IMR-90 (cell line): Measurements from ENCODE around the gene FALEC. TPM values are rescaled to one million over a fixed set of nuclear protein-coding genes. Genes with fewer than 3 reads are reported as not detected.

Experiments used
- ATAC-seq: fragments of 200-7000 bp; cut with Tn5 transposase; 2 replicates; pipeline ENCODE4 v1.9.1; 2020; ENCODE audit warnings: low read depth, mild to moderate bottlenecking, moderate library complexity
- BruUV-seq: library from RNA; stranded (reverse); fragments of 400-500 nt; replicated peaks from 2 replicates; lab custom pipeline; 2021; lab: Mats Ljungman, UMichigan
- CTCF ChIA-PET: fragments of 300-600 bp; formaldehyde crosslinking; extraction: SDS; loops from one replicate; lab custom pipeline; 2021; ENCODE audit warnings: antibody characterized with exemption; lab: Yijun Ruan, JAX
- POLR2A ChIA-PET: fragments of 300-600 bp; sonication (Branson Sonifier 250); formaldehyde crosslinking; loops from one replicate; lab custom pipeline; 2022; ENCODE audit warnings: antibody characterized with exemption; ENCODE audit not compliant: unreplicated experiment; lab: Charles Lee
- DNase-seq: peaks from one replicate; pipeline ENCODE4 v3.0.0; 2013
- H2AFZ ChIP-seq: replicated peaks from 2 replicates; pipeline ENCODE3; 2013; ENCODE audit warnings: low read length, mild to moderate bottlenecking; ENCODE audit not compliant: poor library complexity
- H2AK5ac ChIP-seq: 2 replicates; pipeline ENCODE4 v1.6.1; 2013; ENCODE audit warnings: low read depth, low read length, inconsistent platforms
- H2AK9ac ChIP-seq: replicated peaks from 2 replicates; pipeline ENCODE3; 2013; ENCODE audit warnings: mild to moderate bottlenecking, low read depth, low read length, moderate library complexity; ENCODE audit not compliant: poor library complexity
- H2BK120ac ChIP-seq: 2 replicates; pipeline ENCODE4 v1.6.1; 2013; ENCODE audit warnings: low read depth, low read length, inconsistent platforms
- H2BK15ac ChIP-seq: 3 replicates; pipeline ENCODE4 v1.6.1; 2013; ENCODE audit warnings: low read depth, low read length, inconsistent platforms
- H2BK20ac ChIP-seq: 2 replicates; pipeline ENCODE4 v1.6.1; 2013; ENCODE audit warnings: low read depth, mild to moderate bottlenecking, inconsistent platforms, low read length, moderate library complexity
- H2BK5ac ChIP-seq: 2 replicates; pipeline ENCODE4 v1.6.1; 2013; ENCODE audit warnings: mild to moderate bottlenecking, low read depth, low read length, inconsistent platforms; ENCODE audit not compliant: poor library complexity, severe bottlenecking
- H3K14ac ChIP-seq: replicated peaks from 2 replicates; pipeline ENCODE4 v1.6.1; 2013; ENCODE audit warnings: low read depth, low read length, inconsistent platforms
- H3K18ac ChIP-seq: 2 replicates; pipeline ENCODE4 v1.6.1; 2013; ENCODE audit warnings: low read depth, low read length, control low read depth
- H3K23ac ChIP-seq: 2 replicates; pipeline ENCODE4 v1.6.1; 2013; ENCODE audit warnings: low read depth, low read length, inconsistent platforms
- H3K27ac ChIP-seq: 2 replicates; pipeline ENCODE4 v1.5.1; 2013; ENCODE audit warnings: mild to moderate bottlenecking, control low read depth, low read length; ENCODE audit not compliant: insufficient read depth
- H3K27me3 ChIP-seq: 2 replicates; pipeline ENCODE4 v1.6.1; 2013; ENCODE audit warnings: low read length; ENCODE audit not compliant: control insufficient read depth, insufficient read depth
- H3K36me3 ChIP-seq: 2 replicates; pipeline ENCODE4 v1.6.1; 2013; ENCODE audit warnings: low read length, mixed read lengths; ENCODE audit not compliant: control insufficient read depth, insufficient read depth
- H3K4ac ChIP-seq: 2 replicates; pipeline ENCODE4 v1.6.1; 2013; ENCODE audit warnings: low read depth, low read length, inconsistent platforms
- H3K4me1 ChIP-seq: 2 replicates; pipeline ENCODE4 v1.6.1; 2013; ENCODE audit warnings: low read length, mixed read lengths; ENCODE audit not compliant: control insufficient read depth, insufficient read depth
- H3K4me2 ChIP-seq: 2 replicates; pipeline ENCODE4 v1.6.1; 2013; ENCODE audit warnings: low read depth, mild to moderate bottlenecking, control low read depth, low read length, moderate library complexity
- H3K4me3 ChIP-seq: 2 replicates; pipeline ENCODE4 v1.5.1; 2013; ENCODE audit warnings: low read depth, mild to moderate bottlenecking, control low read depth, low read length, moderate library complexity; ENCODE audit not compliant: insufficient read depth
- H3K56ac ChIP-seq: 2 replicates; pipeline ENCODE4 v1.6.1; 2013; ENCODE audit warnings: low read length, inconsistent platforms; ENCODE audit not compliant: insufficient read depth; ENCODE audit errors: extremely low read depth
- H3K79me1 ChIP-seq, 2 experiments: 2 replicates each; pipeline ENCODE4 v1.6.1; 2013; ENCODE audit warnings: low read length in 2 of 2, inconsistent platforms in 1 of 2, low read depth in 1 of 2
- H3K9ac ChIP-seq: 2 replicates; pipeline ENCODE4 v1.6.1; 2013; ENCODE audit warnings: low read depth, low read length, control low read depth
- H3K9me1 ChIP-seq: 2 replicates; pipeline ENCODE4 v1.6.1; 2013; ENCODE audit warnings: low read length, inconsistent platforms; ENCODE audit not compliant: insufficient read depth
- H3K9me3 ChIP-seq: 2 replicates; pipeline ENCODE4 v1.6.1; 2013; ENCODE audit warnings: low read length; ENCODE audit not compliant: control insufficient read depth, insufficient read depth
- H4K20me1 ChIP-seq: 2 replicates; pipeline ENCODE4 v1.6.1; 2013; ENCODE audit warnings: low read length, inconsistent platforms; ENCODE audit not compliant: insufficient read depth
- H4K5ac ChIP-seq: 2 replicates; pipeline ENCODE4 v1.6.1; 2013; ENCODE audit warnings: mild to moderate bottlenecking, low read depth, low read length, control low read depth
- H4K8ac ChIP-seq, 2 experiments: 2 replicates each; pipeline ENCODE4 v1.6.1; 2013; ENCODE audit warnings: low read depth in 2 of 2, low read length in 2 of 2, control low read depth in 1 of 2, inconsistent platforms in 1 of 2
- H4K91ac ChIP-seq: 2 replicates; pipeline ENCODE4 v1.6.1; 2013; ENCODE audit warnings: low read depth, low read length, inconsistent platforms; ENCODE audit not compliant: insufficient read depth
- BHLHE40 ChIP-seq: fragments of 150-350 bp; IDR thresholded peaks from 2 replicates; pipeline ENCODE4 v1.6.1; 2016; ENCODE audit warnings: mild to moderate bottlenecking, low read depth, low read length
- CEBPB ChIP-seq: IDR thresholded peaks from 2 replicates; pipeline ENCODE4 v1.6.1; 2012; ENCODE audit warnings: low read depth, low read length, improper control_type of control experiment
- CHD1 ChIP-seq: IDR thresholded peaks from 2 replicates; pipeline ENCODE4 v1.6.1; 2012; ENCODE audit warnings: low read depth, low read length, improper control_type of control experiment
- ELK1 ChIP-seq: fragments of 150-350 bp; IDR thresholded peaks from 2 replicates; pipeline ENCODE4 v1.6.1; 2016; ENCODE audit warnings: low read depth, mild to moderate bottlenecking, low read length, moderate library complexity, borderline replicate concordance
- FOS ChIP-seq: fragments of 150-350 bp; IDR thresholded peaks from 2 replicates; pipeline ENCODE4 v1.6.1; 2016; ENCODE audit warnings: low read depth, low read length
- MAZ ChIP-seq: IDR thresholded peaks from 2 replicates; pipeline ENCODE4 v1.6.1; 2012; ENCODE audit warnings: low read depth, mild to moderate bottlenecking, low read length, improper control_type of control experiment, moderate library complexity, borderline replicate concordance
- POLR2A ChIP-seq: IDR thresholded peaks from 2 replicates; pipeline ENCODE4 v1.6.1; 2012; ENCODE audit warnings: mild to moderate bottlenecking, low read depth, low read length
- SMC3 ChIP-seq: fragments of 150-350 bp; IDR thresholded peaks from 2 replicates; pipeline ENCODE4 v1.6.1; 2016; ENCODE audit warnings: low read depth, mild to moderate bottlenecking, antibody characterized with exemption, low read length, moderate library complexity
- USF2 ChIP-seq: fragments of 150-350 bp; IDR thresholded peaks from 2 replicates; pipeline ENCODE4 v1.6.1; 2017; ENCODE audit warnings: mild to moderate bottlenecking, antibody characterized with exemption, low read length, low read depth
- WGBS, 2 experiments: methylation state at CpG; one replicate each; pipeline versions ENCODE4 v1.1.5 to v1.1.7; 2013; ENCODE audit warnings: missing lambda C conversion rate in 2 of 2; ENCODE audit not compliant: insufficient read length in 1 of 2; ENCODE audit errors: extremely low coverage in 2 of 2; 5-methylcytosine and 5-hydroxymethylcytosine counted together
- dilution Hi-C: fragments of 300-500 bp; cut with HindIII; formaldehyde crosslinking; loops from one replicate; pipeline ENCODE4 v1.14.3; 2018; ENCODE audit warnings: low sequenced_read_pairs; ENCODE audit not compliant: unreplicated experiment
- in situ Hi-C: fragments of 300-500 bp; cut with MboI; formaldehyde crosslinking; loops from 3 replicates; pipeline ENCODE4 v1.14.3; 2019; ENCODE audit warnings: low sequenced_read_pairs, inconsistent platforms, mixed read lengths
- intact Hi-C: fragments of 100-400 bp; cut with micrococcal nuclease; formaldehyde crosslinking; loops from 2 replicates; pipeline ENCODE4 v1.10.0; 2022
- polyA plus RNA-seq, 3 experiments: library from polyadenylated mRNA; depleted of rRNA; stranded (reverse); fragments of >200 nt; gene quantifications; 2 replicates each; pipeline ENCODE4 v1.2.3, GENCODE V29; 2012; ENCODE audit warnings: low replicate concordance in 1 of 3
- total RNA-seq: library from RNA; depleted of rRNA; stranded (reverse); fragments of >200 nt; gene quantifications from 2 replicates; pipeline ENCODE4 v1.2.3, GENCODE V29; 2012
- TF ChIP-seq, protein P1 (sequence below): conservative IDR thresholded peaks from 2 replicates; pipeline ENCODE4 v1.5.1; 2012; ENCODE audit warnings: mild to moderate bottlenecking, low read depth, low read length, improper control_type of control experiment

FALEC gene
- total and polyA plus RNA-seq, 2 of the 4 experiments (the other 2 are of a cell fraction) = not detected

GRCh38 chr1:150554086-150554452 is 38.5 kb downstream of the FALEC start:
- Histone ChIP-seq H2AK5ac (no peak overlapping the region), H3K79me1 (peaks cover 3 to 56% of the 10 kb centered on the region in 2 experiments; a peak in 3 of 4 replicates), H3K14ac (no peak overlapping the region), H3K4me1 (peaks cover 26% of the 10 kb centered on the region), H3K27me3 (no peaks in the 10 kb centered on the region), H3K23ac (no peak overlapping the region), H2AK9ac (peak overlapping the region; percentile 53), H3K36me3 (peaks cover 5% of the 10 kb centered on the region), H3K4ac (no peak overlapping the region), H4K91ac (no peak overlapping the region), H4K8ac (no peak overlapping the region), H3K4me3 (no peak overlapping the region), H3K56ac (no peak overlapping the region), H2BK15ac (no peak overlapping the region), H3K18ac (no peak overlapping the region), H2BK20ac (no peak overlapping the region), H3K4me2 (no peak overlapping the region), H3K9ac (no peak overlapping the region), H2BK120ac (no peak overlapping the region), H3K27ac (no peak overlapping the region), H3K9me1 (peaks cover 10% of the 10 kb centered on the region), H4K20me1 (no peaks in the 10 kb centered on the region; the same call in none of the 2 replicates), H2AFZ (no peak overlapping the region), H4K5ac (no peak overlapping the region), H3K9me3 (no peaks in the 10 kb centered on the region), H2BK5ac (no peak overlapping the region)
- BruUV-seq = no TSS peak
- dilution Hi-C loops = no loop called here
- POLR2A ChIA-PET = no interaction called here
- WGBS, 2 experiments = 80% methylated on average over 3 of the region's 8 CpGs; no CpG with 5 or more reads in 1 of the 2 experiments
- CTCF ChIA-PET = no interaction called here
- no peak for TF ChIP-seq ELK1
- TF ChIP-seq BHLHE40 = no peak
- TF ChIP-seq MAZ = no peak
- TF ChIP-seq SMC3 = no peak
- TF ChIP-seq FOS = no peak
- TF ChIP-seq USF2 = no peak
- TF ChIP-seq CEBPB = no peak
- no peak for TF ChIP-seq CHD1
- TF ChIP-seq POLR2A = no peak
- TF ChIP-seq, protein P1, sequence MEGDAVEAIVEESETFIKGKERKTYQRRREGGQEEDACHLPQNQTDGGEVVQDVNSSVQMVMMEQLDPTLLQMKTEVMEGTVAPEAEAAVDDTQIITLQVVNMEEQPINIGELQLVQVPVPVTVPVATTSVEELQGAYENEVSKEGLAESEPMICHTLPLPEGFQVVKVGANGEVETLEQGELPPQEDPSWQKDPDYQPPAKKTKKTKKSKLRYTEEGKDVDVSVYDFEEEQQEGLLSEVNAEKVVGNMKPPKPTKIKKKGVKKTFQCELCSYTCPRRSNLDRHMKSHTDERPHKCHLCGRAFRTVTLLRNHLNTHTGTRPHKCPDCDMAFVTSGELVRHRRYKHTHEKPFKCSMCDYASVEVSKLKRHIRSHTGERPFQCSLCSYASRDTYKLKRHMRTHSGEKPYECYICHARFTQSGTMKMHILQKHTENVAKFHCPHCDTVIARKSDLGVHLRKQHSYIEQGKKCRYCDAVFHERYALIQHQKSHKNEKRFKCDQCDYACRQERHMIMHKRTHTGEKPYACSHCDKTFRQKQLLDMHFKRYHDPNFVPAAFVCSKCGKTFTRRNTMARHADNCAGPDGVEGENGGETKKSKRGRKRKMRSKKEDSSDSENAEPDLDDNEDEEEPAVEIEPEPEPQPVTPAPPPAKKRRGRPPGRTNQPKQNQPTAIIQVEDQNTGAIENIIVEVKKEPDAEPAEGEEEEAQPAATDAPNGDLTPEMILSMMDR = no peak
- intact Hi-C loops = no loop called here
- ATAC-seq (no peak), DNase-seq (no peak)
- in situ Hi-C loops = loop anchor here (10.0 kb wide), 1 partner anchor 289 kb away; the partner anchor contains the start of gene APH1A
